DND-41 (cell line): Measurements from ENCODE around the gene PSME2.

ENCODE experiments used
- EZH2 ChIP-seq: IDR thresholded peaks from 3 replicates; pipeline ENCODE4 v1.6.1; 2012; ENCODE audit warnings: borderline replicate concordance, low read depth, mild to moderate bottlenecking, moderate library complexity, low read length, inconsistent platforms; ENCODE audit not compliant: severe bottlenecking
- TF ChIP-seq, protein P1 (sequence below): IDR thresholded peaks from 2 replicates; pipeline ENCODE4 v1.5.1; 2012; ENCODE audit warnings: borderline replicate concordance, low read length, moderate library complexity, mild to moderate bottlenecking; ENCODE audit not compliant: poor library complexity, severe bottlenecking; ENCODE audit errors: extremely low read depth

DNA sequence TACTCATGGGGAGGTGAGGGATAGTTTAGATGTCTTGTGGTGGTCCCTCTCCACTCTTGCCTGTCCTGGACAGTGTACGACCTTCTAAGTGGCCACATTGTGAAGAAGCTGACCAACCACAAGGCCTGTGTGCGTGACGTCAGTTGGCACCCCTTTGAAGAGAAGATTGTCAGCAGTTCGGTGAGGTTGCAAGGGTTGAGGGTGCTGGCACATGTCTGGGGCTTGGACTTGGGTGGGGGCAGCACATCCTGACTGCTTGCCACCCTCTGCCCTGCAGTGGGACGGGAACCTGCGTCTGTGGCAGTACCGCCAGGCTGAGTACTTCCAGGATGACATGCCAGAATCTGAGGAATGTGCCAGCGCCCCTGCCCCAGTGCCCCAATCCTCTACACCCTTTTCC, 23.5 kb downstream of the PSME2 start:
- TF ChIP-seq, protein P1, sequence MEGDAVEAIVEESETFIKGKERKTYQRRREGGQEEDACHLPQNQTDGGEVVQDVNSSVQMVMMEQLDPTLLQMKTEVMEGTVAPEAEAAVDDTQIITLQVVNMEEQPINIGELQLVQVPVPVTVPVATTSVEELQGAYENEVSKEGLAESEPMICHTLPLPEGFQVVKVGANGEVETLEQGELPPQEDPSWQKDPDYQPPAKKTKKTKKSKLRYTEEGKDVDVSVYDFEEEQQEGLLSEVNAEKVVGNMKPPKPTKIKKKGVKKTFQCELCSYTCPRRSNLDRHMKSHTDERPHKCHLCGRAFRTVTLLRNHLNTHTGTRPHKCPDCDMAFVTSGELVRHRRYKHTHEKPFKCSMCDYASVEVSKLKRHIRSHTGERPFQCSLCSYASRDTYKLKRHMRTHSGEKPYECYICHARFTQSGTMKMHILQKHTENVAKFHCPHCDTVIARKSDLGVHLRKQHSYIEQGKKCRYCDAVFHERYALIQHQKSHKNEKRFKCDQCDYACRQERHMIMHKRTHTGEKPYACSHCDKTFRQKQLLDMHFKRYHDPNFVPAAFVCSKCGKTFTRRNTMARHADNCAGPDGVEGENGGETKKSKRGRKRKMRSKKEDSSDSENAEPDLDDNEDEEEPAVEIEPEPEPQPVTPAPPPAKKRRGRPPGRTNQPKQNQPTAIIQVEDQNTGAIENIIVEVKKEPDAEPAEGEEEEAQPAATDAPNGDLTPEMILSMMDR, result no peak
- no peak for TF ChIP-seq EZH2
